HepG2 (cell line): ENCODE measurements around the gene DCAF7. TPM values are rescaled to one million over a fixed set of nuclear protein-coding genes. Genes with fewer than 3 reads are reported as not detected.

Experiments used
- ARHGAP35 ChIP-seq: sonication (generic); formaldehyde crosslinking; IDR thresholded peaks from 2 replicates; pipeline ENCODE4 v1.9.0; 2022; ENCODE audit warnings: mild to moderate bottlenecking, inconsistent platforms, moderate library complexity, missing genetic modification reagents, borderline replicate concordance
- GFI1 ChIP-seq: sonication (generic); formaldehyde crosslinking; IDR thresholded peaks from 2 replicates; pipeline ENCODE4 v1.5.0; 2020; ENCODE audit warnings: missing genetic modification reagents, mild to moderate bottlenecking, borderline replicate concordance
- GLI4 ChIP-seq: sonication (generic); formaldehyde crosslinking; IDR thresholded peaks from 2 replicates; pipeline ENCODE4 v1.5.1; 2020; ENCODE audit warnings: missing genetic modification reagents, mild to moderate bottlenecking, moderate library complexity, borderline replicate concordance
- IKZF1 ChIP-seq: fragments of 450-650 bp; IDR thresholded peaks from 2 replicates; pipeline ENCODE4 v1.7.1; 2016
- KDM5B ChIP-seq: sonication (generic); formaldehyde crosslinking; IDR thresholded peaks from 2 replicates; pipeline ENCODE4 v1.4.0; 2020; ENCODE audit warnings: missing genetic modification reagents, mild to moderate bottlenecking, borderline replicate concordance
- MZF1 ChIP-seq: sonication (generic); formaldehyde crosslinking; IDR thresholded peaks from 2 replicates; pipeline ENCODE4 v1.8.1; 2023; ENCODE audit warnings: mild to moderate bottlenecking, missing genetic modification reagents, borderline replicate concordance
- PHF8 ChIP-seq: sonication (generic); formaldehyde crosslinking; IDR thresholded peaks from 2 replicates; pipeline ENCODE4 v1.5.0; 2020; ENCODE audit warnings: missing genetic modification reagents
- RAD21 ChIP-seq: fragments of 450-650 bp; formaldehyde crosslinking; IDR thresholded peaks from 2 replicates; pipeline ENCODE4 v1.5.0; 2020; ENCODE audit warnings: mild to moderate bottlenecking
- SRY ChIP-seq: sonication (generic); formaldehyde crosslinking; IDR thresholded peaks from 2 replicates; pipeline ENCODE4 v1.8.0; 2022; ENCODE audit warnings: mild to moderate bottlenecking, missing genetic modification reagents
- ZNF558 ChIP-seq: sonication (generic); formaldehyde crosslinking; IDR thresholded peaks from 2 replicates; pipeline ENCODE4 v1.9.0; 2022; ENCODE audit warnings: mild to moderate bottlenecking, missing genetic modification reagents, borderline replicate concordance
- ZNF607 ChIP-seq: sonication (generic); formaldehyde crosslinking; IDR thresholded peaks from 2 replicates; pipeline ENCODE4 v1.5.1; 2020; ENCODE audit warnings: missing genetic modification reagents, mild to moderate bottlenecking, borderline replicate concordance
- ZNF674 ChIP-seq: sonication (generic); formaldehyde crosslinking; IDR thresholded peaks from 2 replicates; pipeline ENCODE4 v1.5.0; 2020; ENCODE audit warnings: low read depth, mild to moderate bottlenecking, missing genetic modification reagents
- ZNF775 ChIP-seq: sonication (generic); formaldehyde crosslinking; IDR thresholded peaks from 2 replicates; pipeline ENCODE4 v1.4.0; 2020; ENCODE audit warnings: missing genetic modification reagents, mild to moderate bottlenecking, moderate library complexity, borderline replicate concordance
- polyA plus RNA-seq, 8 experiments: library from polyadenylated mRNA; depleted of rRNA in 3 of 8; stranded (reverse) in 7 of 8; unstranded in 1 of 8; fragments of >200 nt; fragmentation: Illumina TruSeq in 4 of 8; extraction: Trizol in 4 of 8; gene quantifications; 2 replicates each; pipeline versions ENCODE4 v1.2.1 to v1.2.3, GENCODE V29; 2011 to 2016; ENCODE audit warnings: low read depth in 4 of 8, missing spikeins in 1 of 8, mixed read lengths in 1 of 8; ENCODE audit not compliant: insufficient read depth in 1 of 8
- total RNA-seq, 5 experiments: library from RNA; depleted of rRNA; stranded (reverse); fragments of >200 nt; fragmentation: Illumina TruSeq; extraction: Trizol; gene quantifications; 2 replicates each; pipeline ENCODE4 v1.2.3, GENCODE V29; 2016; ENCODE audit warnings: low read depth in 1 of 5
- TF ChIP-seq, protein P1 (sequence below): sonication (generic); formaldehyde crosslinking; IDR thresholded peaks from 2 replicates; pipeline ENCODE4 v1.8.1; 2022; ENCODE audit warnings: mild to moderate bottlenecking, missing genetic modification reagents
- TF ChIP-seq, protein P2 (sequence below): sonication (generic); formaldehyde crosslinking; IDR thresholded peaks from 2 replicates; pipeline ENCODE4 v1.8.0; 2022; ENCODE audit warnings: mild to moderate bottlenecking, missing genetic modification reagents, moderate library complexity
- TF ChIP-seq, protein P3 (sequence below): sonication (generic); formaldehyde crosslinking; IDR thresholded peaks from 2 replicates; pipeline ENCODE4 v1.4.0; 2020; ENCODE audit warnings: mild to moderate bottlenecking, missing genetic modification reagents
- TF ChIP-seq, protein P4 (sequence below): sonication (generic); formaldehyde crosslinking; IDR thresholded peaks from 2 replicates; pipeline ENCODE4 v1.8.1; 2023; ENCODE audit warnings: mild to moderate bottlenecking, missing genetic modification reagents, borderline replicate concordance
- TF ChIP-seq, protein P5 (sequence below): sonication (generic); formaldehyde crosslinking; IDR thresholded peaks from 2 replicates; pipeline ENCODE4 v1.5.0; 2020; ENCODE audit warnings: mild to moderate bottlenecking, low read depth, missing genetic modification reagents, borderline replicate concordance
- TF ChIP-seq, protein P6 (sequence below): sonication (generic); formaldehyde crosslinking; IDR thresholded peaks from 2 replicates; pipeline ENCODE4 v1.4.0; 2020; ENCODE audit warnings: mild to moderate bottlenecking, missing genetic modification reagents, borderline replicate concordance

The DCAF7 gene
- total and polyA plus RNA-seq, 2 of the 13 experiments (the other 11 are each of a cell fraction or from before 2014, with no cell fraction given): 55.2 to 73.4 TPM

DNA sequence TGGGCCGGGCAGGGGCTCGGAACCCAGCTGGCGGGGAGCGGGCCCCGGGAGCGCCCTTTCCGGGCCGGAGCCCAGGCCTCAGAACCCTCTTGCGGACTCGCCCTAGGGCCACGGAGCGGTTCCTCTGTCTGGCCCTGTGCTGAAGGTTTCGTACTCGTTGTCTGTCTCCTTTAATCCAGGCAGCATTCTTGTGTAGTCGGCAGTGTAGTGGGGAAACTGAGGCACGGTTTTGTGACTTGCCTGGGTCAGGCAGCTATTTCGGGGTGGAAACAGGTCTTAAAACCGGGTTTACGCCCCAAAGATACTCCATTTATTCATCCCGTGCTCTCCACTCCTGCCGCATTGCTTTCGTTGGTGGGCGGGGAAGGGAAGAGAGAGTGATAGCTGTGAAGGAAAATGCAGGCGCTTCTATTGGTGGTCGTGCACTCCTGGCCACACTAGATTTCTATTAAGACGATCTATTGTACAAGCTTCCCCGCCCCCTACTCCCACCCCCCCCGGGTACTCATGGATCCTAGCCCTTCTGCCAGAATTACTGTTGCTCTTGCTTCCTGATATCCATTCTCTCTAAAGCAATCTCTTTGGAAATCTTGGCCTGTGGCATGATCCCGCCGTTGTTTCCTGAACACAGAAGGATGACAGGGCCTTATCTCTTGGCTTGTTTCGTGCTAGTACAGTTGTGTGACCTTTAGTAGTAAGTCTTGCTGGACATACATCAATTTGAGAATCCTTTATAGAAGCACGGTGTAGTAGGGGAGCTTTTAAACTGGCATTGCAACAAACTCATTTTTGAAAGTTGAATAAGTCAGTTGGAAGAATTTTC, 751 bp downstream of the DCAF7 start (continued):
- TF ChIP-seq, protein P1, sequence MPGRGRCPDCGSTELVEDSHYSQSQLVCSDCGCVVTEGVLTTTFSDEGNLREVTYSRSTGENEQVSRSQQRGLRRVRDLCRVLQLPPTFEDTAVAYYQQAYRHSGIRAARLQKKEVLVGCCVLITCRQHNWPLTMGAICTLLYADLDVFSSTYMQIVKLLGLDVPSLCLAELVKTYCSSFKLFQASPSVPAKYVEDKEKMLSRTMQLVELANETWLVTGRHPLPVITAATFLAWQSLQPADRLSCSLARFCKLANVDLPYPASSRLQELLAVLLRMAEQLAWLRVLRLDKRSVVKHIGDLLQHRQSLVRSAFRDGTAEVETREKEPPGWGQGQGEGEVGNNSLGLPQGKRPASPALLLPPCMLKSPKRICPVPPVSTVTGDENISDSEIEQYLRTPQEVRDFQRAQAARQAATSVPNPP (CRISPR knock-in tag): 0 out of 2 replicates have a peak, but pooled peaks have one; percentile 16
- TF ChIP-seq, protein P2, sequence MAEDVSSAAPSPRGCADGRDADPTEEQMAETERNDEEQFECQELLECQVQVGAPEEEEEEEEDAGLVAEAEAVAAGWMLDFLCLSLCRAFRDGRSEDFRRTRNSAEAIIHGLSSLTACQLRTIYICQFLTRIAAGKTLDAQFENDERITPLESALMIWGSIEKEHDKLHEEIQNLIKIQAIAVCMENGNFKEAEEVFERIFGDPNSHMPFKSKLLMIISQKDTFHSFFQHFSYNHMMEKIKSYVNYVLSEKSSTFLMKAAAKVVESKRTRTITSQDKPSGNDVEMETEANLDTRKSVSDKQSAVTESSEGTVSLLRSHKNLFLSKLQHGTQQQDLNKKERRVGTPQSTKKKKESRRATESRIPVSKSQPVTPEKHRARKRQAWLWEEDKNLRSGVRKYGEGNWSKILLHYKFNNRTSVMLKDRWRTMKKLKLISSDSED (CRISPR knock-in tag): 0 out of 2 replicates have a peak, but pooled peaks have one; percentile 38
- TF ChIP-seq PHF8 (CRISPR knock-in tag) (peak; percentile 55), KDM5B (peak; percentile 65; the same call in 1 of the 2 replicates), ZNF607 (CRISPR knock-in tag) (0 out of 2 replicates have a peak, but pooled peaks have one; percentile 38), MZF1 (CRISPR knock-in tag) (0 out of 2 replicates have a peak, but pooled peaks have one; percentile 46), GLI4 (CRISPR knock-in tag) (peak; percentile 5; the same call in 1 of the 2 replicates), GFI1 (peak; percentile 39; the same call in 1 of the 2 replicates), IKZF1 (no peak), SRY (CRISPR knock-in tag) (peak; percentile 14; the same call in 1 of the 2 replicates), RAD21 (CRISPR knock-in tag) (peak; percentile 34; the same call in 1 of the 2 replicates), ZNF674 (no peak), ZNF775 (CRISPR knock-in tag) (0 out of 2 replicates have a peak, but pooled peaks have one; percentile 6), ARHGAP35 (CRISPR knock-in tag) (0 out of 2 replicates have a peak, but pooled peaks have one; percentile 6), ZNF558 (peak; percentile 75)
- TF ChIP-seq, protein P3, sequence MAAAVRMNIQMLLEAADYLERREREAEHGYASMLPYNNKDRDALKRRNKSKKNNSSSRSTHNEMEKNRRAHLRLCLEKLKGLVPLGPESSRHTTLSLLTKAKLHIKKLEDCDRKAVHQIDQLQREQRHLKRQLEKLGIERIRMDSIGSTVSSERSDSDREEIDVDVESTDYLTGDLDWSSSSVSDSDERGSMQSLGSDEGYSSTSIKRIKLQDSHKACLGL (CRISPR knock-in tag): peak; percentile 87; the same call in 1 of the 2 replicates
- TF ChIP-seq, protein P4, sequence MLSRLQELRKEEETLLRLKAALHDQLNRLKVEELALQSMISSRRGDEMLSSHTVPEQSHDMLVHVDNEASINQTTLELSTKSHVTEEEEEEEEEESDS: no peak
- TF ChIP-seq, protein P5, sequence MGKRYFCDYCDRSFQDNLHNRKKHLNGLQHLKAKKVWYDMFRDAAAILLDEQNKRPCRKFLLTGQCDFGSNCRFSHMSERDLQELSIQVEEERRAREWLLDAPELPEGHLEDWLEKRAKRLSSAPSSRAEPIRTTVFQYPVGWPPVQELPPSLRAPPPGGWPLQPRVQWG: no peak
- TF ChIP-seq, protein P6, sequence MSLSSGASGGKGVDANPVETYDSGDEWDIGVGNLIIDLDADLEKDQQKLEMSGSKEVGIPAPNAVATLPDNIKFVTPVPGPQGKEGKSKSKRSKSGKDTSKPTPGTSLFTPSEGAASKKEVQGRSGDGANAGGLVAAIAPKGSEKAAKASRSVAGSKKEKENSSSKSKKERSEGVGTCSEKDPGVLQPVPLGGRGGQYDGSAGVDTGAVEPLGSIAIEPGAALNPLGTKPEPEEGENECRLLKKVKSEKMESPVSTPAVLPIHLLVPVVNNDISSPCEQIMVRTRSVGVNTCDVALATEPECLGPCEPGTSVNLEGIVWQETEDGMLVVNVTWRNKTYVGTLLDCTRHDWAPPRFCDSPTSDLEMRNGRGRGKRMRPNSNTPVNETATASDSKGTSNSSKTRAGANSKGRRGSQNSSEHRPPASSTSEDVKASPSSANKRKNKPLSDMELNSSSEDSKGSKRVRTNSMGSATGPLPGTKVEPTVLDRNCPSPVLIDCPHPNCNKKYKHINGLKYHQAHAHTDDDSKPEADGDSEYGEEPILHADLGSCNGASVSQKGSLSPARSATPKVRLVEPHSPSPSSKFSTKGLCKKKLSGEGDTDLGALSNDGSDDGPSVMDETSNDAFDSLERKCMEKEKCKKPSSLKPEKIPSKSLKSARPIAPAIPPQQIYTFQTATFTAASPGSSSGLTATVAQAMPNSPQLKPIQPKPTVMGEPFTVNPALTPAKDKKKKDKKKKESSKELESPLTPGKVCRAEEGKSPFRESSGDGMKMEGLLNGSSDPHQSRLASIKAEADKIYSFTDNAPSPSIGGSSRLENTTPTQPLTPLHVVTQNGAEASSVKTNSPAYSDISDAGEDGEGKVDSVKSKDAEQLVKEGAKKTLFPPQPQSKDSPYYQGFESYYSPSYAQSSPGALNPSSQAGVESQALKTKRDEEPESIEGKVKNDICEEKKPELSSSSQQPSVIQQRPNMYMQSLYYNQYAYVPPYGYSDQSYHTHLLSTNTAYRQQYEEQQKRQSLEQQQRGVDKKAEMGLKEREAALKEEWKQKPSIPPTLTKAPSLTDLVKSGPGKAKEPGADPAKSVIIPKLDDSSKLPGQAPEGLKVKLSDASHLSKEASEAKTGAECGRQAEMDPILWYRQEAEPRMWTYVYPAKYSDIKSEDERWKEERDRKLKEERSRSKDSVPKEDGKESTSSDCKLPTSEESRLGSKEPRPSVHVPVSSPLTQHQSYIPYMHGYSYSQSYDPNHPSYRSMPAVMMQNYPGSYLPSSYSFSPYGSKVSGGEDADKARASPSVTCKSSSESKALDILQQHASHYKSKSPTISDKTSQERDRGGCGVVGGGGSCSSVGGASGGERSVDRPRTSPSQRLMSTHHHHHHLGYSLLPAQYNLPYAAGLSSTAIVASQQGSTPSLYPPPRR: no peak
